Ecto neural progenitor cell (in vitro differentiated cells): ENCODE results near the gene TBC1D22A.

ENCODE experiments used
- DNase-seq: peaks from one replicate; pipeline ENCODE4 v3.0.0-alpha.2; 2018; ENCODE audit warnings: low spot score

The TBC1D22A gene

DNA sequence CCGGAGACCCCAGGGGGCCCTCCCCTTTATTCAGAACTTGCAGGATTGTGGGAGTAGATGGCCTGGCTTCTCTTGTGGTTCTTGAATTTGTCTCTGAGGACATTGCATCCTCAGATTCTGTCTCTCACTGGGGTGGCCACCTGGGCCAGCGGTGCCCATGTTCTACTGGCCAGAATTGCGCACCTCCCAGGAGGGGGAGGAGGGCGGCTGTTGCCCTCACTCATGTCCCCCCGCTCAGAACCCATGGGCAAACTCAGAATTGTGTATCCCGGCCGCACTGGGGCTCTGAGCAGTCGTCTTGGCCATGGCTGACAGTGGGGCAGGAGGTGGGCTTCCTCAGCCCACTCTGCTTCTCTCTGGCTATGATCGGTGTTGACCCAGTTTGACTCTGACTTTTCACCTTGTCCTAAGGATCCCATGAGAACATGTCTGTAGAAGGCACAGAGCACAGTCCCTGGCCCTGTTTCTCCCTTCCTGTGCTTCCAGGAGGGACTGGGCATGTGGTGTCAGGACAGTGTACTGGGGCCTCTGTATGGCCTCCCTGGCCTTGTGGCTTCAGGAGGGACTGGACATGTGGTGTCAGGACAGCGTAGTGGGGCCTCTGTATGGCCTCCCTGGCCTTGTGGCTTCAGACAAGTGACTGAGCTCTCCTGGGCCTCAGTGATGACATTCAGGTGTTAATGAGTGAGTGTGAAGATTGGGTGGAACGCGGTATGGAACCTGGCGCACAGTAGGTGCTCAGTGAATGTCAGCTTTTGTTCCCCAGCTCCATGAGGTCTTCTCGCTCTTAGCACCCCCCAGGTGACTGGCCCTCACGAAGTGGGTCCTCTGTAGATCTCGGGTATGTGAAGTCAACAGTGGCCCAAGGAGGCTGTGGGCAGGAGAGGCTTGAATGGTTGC lies 99.3 kb downstream of the TBC1D22A start:
- no peak for DNase-seq

DNA sequence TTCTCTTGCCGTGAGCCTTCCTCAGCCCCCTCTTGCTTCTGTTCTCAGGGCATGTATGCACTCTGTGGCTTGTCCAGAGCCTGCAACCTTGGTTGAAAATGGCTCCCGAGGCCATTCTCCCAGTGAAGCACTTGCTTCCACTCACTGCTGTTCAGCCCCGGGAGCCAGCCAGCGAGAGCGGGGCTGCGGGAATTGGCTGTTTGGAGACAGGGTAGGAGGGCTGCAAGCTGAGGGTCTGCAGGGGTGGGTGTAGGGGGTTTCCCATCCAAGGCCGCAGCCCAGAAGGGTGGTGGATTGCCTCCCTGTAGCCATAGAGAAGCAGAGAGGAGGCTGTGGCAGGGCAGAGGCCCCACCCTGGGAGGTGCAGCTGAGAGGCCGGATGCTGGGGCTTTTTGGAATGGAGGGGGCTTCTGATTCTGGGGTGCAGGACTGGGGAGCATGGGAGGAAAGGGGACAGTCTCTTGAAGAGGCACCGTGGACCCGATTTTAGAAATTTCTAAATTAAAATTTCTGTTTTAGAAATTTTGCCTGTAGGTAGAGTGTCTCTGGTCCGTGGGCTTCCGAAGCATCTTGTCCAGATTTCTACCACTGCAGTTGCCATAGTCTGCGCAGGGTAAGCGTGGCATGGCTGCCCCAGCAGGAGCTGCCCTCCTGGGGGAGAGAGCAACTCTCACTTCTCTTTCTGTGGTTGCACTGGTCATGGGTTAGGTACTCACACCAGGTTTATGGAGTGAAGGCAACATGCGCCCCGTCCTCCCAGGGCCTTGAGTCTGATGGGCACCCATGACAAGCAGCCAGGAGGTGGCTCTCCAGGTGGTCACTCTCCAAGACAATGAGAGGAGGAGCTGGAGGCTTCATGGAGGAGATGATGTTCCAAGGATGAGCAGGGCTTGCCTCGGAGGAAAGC lies 100.2 kb downstream of the TBC1D22A start:
- no peak for DNase-seq

DNA sequence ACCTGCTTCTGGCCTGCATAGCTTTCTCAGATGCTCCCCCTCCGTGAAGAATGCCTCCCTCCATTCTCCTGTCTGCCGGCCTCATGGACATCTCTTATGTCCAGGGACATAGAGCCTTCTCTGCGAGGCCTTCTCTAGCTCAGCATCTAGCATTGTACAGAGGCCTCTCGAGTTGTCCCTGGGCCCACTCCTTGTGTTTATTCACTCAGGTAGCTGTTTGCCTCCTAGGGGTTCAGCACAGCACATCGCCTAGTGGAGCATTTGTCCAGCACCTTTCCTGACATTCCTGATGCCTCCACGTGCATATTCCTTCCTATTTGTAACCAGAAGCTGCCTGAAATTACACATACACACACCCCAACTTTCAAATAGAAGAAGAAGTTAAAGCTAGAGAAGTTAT lies 101.3 kb downstream of the TBC1D22A start:
- DNase-seq, result no peak

DNA sequence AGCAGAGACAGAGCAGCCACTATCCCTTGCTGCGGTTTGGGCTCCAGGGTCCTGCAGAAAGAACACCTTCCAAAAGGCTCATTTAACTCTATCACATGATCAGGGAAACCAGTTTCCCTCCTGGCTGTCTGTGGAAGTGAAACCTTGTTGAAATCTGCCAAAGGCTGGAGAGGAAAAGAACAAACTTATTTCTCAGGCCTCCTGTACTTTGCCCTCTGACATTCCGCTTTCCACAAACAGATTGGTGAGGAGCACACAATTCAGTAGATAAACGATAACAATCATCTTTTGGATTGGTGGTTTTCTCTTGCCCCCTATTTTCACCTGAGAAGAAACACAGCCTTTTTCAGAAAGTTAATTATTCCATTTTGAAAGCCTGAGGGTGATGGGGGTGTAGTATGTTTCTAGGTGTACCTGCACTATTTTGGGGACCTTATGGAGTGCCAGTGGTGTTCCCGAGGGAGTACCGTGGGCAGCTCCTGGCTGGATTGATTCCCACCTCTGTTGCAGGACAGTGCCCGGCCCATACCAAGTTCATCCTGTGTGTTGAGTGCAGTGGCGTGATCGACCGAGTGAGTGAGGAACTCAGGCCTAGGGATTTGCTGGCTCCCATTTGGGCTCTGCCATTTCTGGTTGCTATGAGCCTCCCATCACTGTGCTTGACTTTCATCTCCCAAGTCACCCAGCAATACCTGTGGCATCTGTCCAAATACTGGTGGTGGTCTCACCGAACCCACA lies 102.0 kb downstream of the TBC1D22A start:
- no peak for DNase-seq

DNA sequence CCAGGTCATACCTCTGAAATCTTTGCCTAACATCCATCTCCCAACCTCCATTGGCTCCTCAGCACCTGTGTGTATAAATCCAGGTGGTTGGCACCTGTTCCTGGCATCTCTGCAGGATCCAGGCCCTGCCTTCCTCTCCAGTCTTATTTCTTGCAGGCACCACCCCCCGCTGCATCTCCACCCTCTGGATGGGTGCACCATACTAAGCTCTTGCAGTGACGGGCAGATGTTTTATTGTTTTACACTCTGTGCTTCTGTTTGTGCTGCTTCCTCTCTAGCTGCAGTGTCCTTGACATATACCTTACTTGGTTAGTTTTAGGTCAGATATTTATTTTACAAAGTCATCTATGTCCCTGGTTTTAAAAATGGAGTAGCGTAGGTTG lies 102.6 kb downstream of the TBC1D22A start:
- no peak for DNase-seq

DNA sequence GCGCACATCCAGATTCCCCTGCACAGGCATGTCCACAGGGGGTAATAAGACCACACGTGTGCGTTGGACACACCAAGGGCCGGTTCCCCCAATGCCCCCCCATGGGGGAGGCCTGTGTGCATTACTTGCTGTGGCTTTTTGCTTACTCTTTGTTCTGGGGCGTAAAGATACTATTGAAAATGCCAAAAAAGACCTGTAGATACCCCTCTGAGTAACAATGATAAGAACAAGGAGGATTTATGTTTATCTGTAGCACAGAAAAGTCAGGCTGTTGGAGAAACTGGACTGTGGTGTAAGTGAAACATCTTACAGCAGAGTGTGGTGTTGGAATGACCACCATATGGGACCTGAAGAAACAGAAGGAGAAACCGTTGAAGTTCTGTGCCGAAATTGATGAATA lies 103.2 kb downstream of the TBC1D22A start:
- DNase-seq, result no peak

DNA sequence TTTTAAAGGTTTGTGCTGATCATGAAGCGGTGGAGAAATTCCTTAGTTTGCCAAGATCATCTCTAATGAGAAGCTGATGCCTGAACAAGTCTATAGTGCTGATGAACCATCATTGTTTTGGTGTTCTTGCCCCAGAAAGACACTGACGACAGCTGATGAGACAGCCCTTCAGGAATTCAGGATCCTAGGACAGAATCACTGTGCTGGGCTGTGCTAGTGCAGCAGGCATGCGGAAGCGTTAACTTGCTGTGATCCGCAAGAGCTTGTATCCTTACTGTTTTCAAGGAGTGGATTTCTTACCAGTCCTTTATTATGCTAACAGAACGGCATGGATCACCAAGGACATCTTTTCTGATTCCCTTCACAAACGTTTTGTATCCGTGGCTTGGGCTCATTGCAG lies 104.1 kb downstream of the TBC1D22A start:
- no peak for DNase-seq

DNA sequence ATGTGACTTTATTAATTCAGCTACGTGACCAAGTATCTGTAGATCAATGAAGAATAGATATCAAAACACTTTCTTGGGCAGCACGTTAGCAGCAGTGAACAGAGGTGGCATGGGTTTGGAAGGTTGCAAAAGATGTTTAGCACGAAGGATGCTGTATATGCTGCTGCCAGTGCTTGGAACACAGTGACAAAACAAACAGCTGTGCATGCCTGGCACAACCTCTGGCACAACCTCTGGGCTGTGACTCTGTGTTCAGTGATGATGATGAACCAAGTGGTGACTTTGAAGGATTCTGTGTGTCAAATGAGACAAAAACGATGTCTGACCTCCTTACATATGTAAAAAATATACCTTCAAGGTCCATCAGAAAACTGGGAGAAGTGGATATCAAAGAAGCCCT lies 104.7 kb downstream of the TBC1D22A start:
- DNase-seq, result no peak

DNA sequence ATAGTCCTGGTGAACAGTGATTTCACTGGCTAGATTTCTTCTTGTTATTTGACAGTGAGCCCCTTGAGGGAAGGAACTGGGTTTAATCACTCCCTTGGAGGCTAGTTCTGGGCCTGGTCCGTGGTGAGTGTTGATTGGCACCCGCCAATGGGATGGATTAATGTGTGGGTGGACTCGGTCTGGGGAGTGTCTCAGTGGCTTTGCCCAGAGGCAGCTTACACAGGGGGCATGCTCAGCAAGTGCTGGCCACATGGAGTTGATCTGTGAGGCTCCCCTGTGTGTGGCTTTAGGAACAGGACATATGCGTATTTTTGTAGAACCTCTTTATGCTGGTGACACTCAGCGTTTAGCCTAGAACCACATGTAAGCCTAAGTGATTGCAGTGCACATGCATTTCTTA lies 106.9 kb downstream of the TBC1D22A start:
- no peak for DNase-seq

DNA sequence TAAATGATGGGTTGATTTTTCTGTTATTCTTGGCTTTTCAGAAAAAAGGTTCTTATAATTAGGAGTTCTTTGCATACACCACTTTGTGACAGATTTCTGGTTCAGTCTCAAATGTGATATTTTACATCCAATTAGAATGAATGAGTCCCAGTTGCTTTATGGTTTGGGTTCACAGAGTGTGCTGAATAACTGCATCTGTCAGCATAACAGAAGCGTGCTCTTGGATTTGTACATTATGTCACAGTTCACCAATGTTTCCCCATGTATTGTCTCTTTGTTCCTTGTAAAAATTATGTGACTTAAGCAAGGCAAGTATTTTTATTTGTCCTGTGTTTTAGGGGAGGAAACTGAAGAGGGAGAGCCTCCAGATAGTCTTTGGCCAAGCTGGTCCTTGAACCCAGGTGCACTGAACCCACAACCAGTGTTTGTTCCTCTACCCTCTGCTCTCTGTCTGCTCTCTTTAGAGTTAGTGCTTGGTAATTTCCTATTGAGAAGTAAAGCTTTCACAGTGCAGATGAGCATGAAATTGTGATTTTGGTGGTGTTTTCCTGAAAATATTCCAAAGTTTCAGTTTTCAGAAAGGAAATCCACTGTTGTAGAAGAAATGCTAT lies 107.5 kb downstream of the TBC1D22A start:
- no peak for DNase-seq

DNA sequence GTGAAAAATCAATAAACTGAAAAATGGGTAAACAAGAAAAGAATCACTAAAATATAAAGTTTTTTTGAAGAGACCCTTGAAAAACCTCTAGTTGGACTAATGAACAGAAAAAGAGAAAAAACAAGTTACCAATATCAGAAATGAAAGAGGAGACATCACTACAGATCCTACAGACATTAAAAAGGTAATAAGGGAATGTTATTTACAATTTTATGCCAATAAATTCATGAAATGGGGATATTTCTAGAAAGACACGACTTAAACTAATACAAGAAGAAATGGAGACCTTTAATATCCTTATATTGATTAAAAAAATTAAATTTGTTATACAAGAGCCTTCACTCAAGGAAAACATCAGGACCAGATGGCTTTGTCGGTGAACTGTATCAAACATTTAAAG lies 109.4 kb downstream of the TBC1D22A start:
- DNase-seq, result no peak

DNA sequence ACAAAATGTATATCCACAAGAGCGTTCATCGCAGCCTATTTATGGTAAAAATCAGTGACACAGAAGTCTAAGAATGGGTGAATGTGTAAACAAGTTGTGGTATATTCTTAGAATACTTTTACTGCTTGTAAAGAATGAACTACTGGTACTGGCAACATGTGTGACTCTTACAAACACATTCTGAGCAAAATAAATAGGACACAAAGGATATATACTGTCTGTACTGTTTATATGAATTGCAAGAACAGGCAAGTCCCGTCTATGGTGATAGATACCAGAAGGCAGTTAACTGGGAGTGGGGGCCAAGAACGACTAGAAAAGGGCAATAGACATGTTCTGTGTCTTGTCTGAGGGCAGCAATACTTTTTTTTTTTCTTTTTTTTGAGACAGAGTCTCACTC lies 112.6 kb downstream of the TBC1D22A start:
- no peak for DNase-seq

DNA sequence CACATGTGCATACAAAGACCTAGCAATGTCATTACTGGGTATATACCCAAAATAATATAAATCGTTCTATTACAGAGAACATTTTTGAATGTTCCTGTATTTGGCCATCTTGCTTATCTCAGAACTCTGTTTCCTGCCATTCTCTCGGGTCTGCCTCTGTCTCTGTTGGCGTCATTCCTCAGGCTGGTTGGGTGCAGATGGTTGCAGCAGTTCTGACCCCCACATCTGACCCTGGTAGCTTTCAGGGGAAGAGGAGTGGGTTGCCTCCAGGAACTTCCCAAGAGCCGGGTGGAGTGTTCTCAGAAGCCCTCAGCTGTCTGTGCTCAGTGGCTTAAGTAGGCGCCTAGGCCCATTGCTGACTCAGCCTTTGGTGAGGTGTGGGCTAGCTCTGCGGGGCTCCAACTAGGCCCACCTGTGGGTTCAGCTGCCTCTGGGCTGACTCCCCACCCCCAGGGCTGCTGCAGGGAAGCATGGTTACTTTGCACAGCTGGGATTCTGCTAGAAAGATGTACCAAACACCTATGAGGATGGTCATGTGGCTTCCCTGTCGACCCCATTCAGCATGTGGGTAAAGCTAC lies 114.0 kb downstream of the TBC1D22A start:
- no peak for DNase-seq

DNA sequence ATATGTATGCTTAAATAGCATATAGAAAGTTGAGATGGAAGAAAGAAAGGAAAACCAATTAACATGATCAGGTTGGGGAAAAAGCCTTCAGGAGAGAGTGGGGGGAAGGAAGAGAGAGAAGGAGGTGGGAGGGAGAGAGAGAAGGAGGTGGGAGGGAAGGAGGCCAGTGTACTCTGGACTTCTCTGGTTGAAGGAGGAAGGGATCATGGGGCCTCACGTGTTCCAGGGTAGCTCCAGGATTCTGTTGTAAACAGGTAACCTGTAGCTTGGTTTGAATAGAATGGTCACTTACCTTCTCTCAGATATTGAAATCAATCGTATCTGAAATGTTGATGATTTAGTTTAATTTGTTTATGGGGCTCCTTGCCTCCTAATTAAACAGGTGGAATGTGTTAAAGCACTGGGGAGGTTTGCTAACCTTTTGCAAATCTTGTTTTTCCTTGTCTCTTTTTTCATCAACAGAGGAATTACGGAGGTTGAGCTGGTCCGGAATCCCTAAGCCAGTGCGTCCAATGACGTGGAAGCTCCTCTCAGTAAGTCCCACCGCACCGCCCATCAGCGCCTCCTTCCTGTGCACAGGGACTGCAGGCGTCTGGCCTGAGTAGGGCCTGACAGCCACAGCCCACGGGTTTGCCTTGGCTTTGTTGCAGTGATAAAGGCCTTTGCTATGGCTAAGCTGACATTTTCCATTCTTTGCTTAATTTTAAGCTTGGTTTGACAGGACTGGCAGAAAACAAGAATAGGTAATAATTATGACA lies 115.9 kb downstream of the TBC1D22A start:
- DNase-seq, result no peak

DNA sequence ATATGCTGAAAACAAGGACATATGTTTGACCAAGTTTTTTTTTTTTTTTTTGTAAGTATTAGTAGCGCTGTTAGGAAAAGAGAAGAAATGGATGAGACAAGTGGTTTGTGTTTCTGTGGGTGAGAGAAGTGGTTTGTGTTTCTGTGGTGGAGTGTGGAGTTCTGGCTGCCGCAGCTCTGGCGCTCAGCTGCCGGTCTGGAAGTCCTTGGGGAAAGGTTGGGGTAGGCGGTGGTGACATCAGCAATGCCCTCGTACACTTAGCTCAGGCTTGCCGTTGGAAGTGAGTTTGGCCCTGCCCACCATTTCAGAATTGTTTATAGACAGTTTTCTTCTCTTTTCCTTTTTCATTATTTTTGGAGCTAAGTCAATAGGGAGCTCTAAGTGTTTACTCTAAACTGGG lies 116.6 kb downstream of the TBC1D22A start:
- DNase-seq, result no peak

DNA sequence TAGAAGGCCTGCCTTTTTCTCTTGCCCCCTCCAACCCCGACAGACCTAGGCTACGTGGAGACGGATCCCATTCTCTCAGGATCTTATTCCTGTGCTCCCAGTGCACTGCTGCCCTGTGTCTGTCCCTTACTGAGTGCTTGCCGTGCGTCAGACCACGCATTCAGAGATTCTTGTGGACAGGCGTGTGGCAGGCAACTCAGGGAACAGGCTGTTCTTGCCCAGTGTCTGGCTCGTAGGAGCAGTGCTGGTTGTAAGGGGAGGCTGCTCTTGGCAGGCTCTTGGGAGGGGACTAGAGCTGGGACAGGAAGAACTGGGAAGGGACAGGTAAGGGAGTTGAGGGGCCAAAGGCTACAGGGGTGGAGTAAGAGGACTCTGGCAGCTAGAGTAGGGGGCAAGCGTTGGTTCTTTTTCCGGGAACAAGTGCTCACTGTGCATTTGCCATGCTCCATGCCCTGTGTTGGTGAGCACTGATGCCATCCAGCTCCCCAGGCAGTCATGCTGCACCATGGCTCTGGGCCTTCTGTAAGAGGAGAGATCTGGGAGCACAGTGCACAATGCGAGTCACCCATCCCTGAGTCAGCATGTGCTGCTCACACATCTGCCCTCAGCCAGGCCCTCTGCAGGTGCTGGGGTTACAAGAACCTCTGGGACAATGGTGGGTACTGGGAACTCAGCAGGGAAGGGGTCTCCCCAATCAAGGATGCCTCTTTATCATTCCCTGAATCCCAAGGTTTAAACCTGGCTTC lies 119.1 kb downstream of the TBC1D22A start:
- no peak for DNase-seq

DNA sequence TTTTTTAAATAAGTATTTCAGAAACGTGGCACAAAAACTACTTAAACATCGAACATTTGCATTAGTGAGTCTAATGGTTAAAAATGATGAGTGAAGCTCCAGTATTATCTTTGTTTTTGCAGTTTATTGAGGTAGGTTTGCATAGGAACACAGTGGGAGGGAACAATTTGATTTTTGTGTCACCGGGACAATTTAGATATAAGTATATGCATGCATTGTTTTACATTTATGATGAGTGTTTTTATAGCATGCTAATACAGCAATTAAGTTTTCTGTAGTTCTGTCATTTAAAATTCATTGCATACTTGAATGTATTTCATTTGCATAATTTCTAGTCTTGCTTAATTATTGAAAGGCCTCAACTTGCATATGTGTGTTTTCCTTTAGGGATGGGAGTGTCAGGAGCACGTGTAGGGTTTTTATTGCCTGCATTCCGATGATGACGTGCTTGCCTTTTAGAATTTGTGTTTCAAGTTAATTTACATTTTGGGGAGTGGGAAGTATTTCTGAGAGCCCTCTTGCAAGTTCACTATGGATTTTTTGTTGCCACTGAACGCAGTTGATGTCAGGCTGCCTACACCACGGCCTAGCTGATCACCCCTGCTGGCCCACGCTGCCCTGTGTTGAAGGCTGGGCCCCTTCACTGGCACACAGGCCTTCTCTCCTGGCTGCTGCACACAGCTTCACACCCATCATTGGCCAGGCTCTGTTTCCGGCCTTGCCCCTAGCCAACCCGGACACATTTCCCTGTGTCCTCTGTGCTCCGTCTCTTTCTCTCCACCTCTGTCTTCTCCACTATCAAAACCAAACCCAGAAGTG lies 120.9 kb downstream of the TBC1D22A start:
- no peak for DNase-seq

DNA sequence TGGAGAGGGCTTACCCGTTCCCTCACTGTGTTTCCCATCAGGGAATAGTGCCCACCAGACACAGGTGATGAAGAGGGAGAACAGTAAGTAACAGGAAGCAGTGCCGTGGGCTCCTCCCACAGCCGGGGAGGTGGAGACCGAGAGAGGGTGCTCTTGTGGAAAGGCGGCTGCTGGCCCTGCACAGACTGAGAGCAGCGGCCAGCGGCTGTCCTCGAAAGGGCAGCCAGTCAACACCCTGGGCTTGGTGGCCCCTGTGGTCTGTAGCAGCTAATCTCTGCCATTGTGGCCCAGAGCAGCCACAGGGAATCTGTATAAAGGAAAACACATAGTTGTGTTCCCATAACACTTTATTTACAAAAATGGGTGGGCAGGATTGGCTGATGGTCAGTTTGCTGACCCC lies 121.9 kb downstream of the TBC1D22A start:
- no peak for DNase-seq

DNA sequence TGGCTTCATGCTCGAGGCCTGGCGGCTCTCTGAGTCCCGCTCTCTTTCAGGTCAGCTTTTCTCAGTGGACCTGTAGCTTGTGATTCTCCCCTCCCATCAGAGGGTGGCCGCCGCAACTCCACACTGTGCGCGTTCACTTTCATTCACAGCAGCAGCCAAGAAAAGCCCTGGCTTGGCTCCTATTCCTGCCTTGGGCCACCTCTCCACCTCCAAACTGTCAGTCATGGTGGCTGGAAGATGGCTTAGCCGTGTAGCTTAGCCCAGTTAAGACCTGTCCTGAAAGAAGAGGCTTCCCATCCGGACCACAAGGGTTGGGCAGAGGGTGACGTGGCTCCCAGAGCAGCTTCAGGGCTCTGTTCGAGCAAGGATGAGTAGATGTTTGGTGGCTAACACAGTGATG lies 125.5 kb downstream of the TBC1D22A start:
- no peak for DNase-seq
